Measurements from ENCODE around the gene KIF26A.

The KIF26A gene

DNA sequence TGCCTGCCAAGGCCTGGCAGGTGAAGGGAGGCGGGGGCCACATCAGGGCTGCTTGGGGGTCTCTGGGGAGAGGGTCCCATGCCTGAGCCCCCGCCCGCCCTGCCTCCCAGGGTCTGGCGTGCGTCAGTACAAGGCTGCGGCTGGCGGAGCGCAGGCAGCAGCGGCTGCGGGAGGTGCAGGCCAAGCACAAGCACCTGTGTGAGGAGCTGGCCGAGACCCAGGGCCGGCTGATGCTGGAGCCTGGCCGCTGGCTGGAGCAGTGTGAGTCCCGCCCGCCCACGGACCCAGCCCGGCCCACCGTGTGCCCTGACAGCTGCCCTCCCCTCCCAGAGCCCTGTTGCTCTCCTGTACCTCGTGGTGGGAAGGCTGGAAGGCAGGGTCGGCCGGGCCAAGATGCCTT, 40.7 kb downstream of the KIF26A start:
- no peak for DNase-seq (ENCODE audit: low spot score)

DNA sequence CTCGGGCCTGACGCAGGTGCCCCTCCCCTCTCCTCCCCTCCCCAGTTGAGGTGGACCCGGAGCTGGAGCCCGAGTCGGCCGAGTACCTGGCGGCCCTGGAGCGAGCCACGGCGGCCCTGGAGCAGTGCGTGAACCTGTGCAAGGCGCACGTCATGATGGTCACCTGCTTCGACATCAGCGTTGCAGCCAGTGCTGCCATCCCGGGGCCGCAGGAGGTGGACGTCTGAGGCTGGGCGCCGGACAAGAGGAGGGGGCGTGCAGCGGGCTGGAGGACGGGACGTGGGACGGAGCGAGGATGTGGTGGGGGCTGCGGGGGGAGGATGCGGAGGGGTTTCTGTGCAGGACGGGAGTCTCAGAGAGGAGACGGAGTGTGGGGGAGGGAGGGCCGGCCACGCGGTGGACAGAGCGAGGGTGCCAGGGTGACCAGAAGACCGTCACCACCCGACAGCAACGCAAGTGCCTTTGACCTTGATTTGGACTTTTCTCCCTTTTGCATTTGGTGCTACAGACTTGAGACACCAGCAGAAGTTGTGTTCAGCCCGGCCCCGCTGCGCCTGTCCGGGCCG, 41.3 kb downstream of the KIF26A start:
- DNase-seq (ENCODE audit: low spot score): no peak

GRCh38 chr14:104180561-104181165, 42.3 kb downstream of the KIF26A start:
- no peak for DNase-seq (ENCODE audit: low spot score)

GRCh38 chr14:104181761-104182530, 43.6 kb downstream of the KIF26A start:
- DNase-seq (ENCODE audit: low spot score): no peak

DNA sequence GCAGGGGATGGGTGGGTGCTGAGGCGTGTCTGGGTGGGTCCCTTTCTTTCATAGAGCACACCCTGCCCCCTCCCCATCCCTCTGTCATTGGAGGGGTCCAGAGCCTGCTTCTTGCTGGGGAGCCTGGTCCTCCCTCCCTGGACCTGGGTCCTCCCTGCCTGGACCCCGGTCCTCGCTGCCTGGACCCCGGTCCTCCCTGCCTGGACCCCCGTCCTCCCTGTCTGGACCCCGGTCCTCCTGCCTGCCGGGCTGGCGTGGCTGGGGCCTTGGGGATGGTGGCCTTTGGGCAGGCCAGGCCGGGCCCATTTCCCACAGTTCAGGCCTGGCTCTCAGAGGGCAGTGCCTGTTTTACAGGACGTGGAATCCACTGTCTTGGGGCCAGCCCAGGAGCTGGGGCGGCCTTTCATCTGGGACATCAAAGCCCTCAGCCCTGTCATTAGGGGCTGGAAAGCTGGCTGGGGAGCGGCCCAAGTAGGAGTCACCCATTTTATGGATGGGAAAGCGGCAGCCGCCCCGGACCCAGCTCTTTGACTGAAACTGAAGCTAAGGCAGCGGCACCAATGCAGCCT, 44.6 kb downstream of the KIF26A start:
- no peak for DNase-seq (ENCODE audit: low spot score)

- no peak for DNase-seq (ENCODE audit: low spot score)
These were observed 45.4 kb downstream of the KIF26A start for GRCh38 chr14:104183796-104184195.

DNA sequence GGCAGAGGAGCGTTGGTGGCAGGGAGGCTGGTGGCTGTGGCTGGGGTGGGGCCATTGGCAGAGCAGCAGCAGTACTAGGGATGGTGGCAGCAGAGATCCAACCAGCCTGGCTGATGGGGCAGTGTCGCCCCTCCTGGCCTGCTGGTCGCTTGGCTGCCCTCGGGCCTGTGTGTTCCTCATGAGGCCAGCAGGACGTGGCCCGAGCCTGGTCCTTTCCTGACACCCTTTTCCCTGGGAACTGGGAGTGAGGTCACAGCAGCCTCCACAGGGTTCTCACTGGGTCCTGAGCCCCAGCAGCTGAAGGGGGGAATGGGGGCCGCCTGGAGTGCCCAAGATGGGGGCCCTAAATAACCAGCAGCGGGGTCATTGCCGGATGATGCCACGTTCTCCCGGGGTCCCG, 46.1 kb downstream of the KIF26A start:
- DNase-seq (ENCODE audit: low spot score): no peak

DNA sequence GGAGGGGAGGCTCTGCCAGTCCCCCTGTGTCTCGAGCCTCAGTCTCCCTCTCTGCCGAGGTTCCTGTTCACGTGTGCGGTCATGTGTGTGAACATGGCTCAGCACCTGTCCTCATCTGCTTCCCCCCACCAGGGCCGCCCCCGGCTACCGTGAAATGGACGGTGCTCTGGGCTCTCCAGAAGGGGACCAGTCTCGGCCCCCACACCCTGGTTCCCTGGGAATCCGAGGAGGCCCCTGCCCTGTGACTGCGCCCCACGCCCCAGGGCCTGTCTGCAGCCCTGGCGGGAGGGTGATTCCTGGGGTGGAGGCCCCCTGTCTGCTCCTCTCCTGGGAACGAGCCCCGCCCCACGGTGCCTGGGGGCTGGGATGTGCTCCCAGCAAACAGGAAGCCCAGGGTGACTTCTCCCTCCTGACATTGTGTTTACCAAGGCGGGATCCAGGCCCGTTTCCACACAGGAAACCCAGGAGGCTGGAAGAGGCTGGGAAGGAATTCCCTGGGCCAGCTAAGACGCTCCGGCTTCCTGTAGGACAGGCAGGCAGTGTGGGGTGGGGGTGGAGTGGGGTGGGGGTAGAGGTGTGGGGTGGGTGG, 46.6 kb downstream of the KIF26A start:
- DNase-seq (ENCODE audit: low spot score): no peak

DNA sequence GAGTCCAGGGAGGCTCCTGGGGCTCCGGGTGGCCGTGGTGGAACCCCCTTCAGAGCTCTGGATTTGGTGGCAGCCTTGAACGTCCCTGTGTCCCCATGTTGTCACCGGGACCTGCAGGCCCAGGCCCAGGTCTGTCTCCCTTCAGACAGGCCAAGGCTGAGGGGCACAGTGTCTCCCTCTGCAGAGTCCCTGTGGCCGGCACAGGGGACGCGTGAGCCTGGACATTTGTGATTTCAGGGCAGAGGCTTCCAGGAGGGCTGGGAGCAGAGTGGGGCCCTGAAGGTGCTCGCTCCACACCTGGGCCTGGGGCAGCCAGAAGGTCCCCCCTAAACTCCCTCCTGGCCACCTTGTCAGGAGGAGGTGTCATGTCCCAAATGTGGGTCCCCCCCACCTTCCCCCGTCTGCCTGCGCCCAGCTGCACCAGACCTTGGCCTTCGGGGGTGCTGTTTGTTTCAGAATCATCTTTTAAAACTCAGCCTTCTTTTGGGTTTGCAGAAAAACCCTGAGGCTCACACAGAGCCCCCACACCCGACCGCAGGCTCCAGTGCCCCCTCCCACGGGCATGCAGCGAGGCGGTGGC, 47.6 kb downstream of the KIF26A start:
- no peak for DNase-seq (ENCODE audit: low spot score)

DNA sequence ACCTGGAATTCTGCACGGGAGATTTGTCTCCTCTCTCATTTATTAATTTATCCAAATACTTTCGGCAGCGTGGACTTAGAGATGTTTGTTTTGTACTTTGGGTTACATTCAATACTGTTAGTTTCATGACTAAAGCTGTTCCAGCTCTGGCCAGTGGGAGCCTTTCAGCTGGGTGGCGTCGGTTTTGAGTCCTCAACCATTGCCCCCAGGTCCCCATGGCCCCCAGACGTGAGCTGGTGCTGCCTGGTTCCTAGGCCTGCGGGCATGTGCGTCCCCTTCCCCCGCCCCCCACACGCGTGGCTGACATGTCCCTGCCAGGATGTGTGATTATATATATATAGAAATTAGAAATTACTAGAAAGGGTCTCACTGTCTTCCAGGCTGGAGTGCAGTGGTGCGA, 48.2 kb downstream of the KIF26A start:
- no peak for DNase-seq (ENCODE audit: low spot score)

- no peak for DNase-seq (ENCODE audit: low spot score)
These were observed 48.9 kb downstream of the KIF26A start for GRCh38 chr14:104187121-104187889.

- no peak for DNase-seq (ENCODE audit: low spot score)
These were observed 49.7 kb downstream of the KIF26A start for GRCh38 chr14:104187931-104188726.

DNA sequence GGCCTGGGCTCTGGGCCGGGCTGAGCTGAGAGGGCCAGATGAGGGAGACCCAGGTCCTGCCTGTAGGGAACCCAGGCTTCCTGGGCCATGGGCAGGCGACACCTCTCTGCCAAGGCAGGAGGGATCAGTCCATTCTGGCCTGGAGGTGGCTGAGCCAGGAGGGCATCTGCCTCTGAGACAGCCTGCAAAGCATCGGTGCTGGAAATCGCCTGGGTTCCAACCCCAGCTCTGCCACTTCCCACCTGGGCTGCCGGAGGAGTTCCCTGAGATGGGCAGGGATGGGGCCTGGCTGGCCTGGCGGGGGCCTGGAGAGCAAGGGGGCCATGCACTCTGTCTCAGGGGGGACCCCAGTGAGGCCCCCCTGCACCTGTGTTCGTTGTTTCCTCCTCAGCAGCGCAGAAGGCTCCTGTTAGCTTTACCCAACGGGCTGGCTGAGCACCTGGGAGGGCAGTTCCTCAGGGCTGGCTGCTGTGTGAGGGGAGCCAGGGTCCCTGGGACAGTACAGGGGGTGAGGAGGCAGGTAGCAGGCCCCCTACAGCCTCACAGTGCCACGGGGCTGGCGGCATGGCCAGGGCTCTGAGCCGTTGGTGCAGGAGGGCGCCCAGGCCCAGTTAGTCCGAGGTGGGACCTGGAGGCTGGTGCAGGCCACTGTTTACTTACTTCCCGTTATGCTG, 50.5 kb downstream of the KIF26A start:
- no peak for DNase-seq (ENCODE audit: low spot score)

DNA sequence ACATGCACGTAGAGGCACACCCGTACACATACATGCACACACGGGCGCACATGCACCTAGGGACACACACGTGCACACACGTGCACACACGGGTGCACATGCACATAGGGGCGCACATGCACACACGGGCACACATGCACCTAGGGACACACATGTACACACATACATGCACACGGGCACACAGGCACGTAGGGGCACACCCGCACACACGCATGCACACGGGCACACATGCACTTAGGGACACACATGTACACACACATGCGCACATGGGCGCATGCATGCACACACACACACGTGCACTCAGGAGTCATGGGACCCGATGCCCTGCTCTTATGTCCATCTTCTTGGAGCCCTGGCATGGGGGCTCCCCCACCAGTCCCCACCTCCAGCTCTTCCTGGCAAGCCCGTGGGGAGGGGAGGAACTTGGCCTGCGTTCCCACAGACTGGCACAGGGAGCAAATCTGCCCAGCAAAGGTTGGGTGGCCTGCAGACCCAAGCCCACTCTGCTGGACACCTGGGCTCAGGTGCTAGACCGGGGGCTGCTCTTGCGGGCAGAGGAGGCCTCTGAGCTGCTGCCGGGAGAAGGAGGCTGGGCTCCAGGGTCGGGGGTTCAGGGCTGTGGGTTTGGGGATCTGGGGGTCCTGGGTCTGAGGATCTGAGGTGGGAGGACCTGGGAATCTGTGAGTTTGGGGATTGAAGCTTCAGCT, 51.4 kb downstream of the KIF26A start:
- DNase-seq (ENCODE audit: low spot score): no peak

- no peak for DNase-seq (ENCODE audit: low spot score)
These were observed 52.1 kb downstream of the KIF26A start for GRCh38 chr14:104190396-104191000.

DNA sequence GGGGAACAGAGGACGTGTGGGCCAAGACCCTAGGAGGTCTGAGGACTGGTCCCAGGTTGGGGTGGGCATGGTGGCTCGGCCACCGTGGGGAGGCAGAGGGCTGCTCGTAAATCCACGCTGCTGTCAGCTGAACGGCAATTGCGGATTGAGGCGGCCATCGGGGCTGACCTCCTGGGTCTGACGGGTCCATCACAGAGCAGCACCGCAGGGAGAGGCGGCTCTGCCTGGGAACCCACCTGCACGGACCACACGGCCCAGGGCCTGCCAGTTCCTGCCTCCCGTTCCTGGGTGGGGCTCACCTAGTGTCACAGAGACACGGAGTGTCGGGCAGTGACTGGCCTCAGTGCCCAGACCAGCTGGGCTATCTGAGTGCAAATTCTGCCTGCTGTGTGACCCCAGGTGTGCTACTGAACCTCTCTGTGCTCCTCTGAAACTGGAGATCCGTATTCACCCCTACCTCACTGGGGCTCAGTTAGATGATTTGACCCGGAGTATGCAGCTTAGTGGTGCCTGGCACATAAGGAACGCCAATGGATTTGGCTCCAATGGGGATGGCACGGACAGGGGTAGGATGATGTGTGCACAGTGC, 53.1 kb downstream of the KIF26A start:
- no peak for DNase-seq (ENCODE audit: low spot score)

DNA sequence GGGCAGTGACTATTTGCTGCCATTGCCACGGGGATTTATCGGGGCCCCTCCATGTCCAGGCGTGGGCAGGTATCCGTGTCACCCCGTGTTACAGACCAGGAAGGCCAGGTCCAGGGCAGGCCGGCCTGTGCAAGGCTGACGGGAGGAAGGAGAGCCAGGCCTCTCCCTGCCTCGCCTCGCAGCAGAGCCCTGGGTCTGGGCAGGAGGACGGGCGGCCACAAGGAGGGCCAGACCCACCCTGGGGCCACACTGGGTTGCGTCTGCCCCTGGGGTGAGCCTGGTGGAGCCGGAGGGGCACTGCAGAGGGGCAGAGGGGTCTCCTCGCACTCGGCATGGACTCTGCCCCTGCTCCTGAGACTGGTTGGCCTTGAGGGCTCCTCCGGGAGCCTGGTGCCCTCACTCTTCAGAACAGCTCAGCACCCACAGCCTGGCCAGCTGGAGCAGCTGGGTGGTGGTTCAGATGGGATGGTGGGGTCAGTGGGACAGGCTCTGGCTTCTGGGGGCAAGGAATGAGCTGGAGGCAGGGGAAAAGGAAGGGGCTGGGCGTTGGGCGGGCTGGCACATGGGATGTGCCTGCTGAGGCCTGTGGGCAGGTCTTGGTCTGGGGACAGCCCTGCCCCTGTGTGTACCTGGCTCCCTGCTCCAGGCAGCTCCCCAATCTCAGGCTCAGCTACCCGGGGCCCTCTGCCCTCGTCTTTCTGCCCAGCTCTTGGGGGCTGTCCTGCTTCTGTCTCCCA, 53.9 kb downstream of the KIF26A start:
- no peak for DNase-seq (ENCODE audit: low spot score)

DNA sequence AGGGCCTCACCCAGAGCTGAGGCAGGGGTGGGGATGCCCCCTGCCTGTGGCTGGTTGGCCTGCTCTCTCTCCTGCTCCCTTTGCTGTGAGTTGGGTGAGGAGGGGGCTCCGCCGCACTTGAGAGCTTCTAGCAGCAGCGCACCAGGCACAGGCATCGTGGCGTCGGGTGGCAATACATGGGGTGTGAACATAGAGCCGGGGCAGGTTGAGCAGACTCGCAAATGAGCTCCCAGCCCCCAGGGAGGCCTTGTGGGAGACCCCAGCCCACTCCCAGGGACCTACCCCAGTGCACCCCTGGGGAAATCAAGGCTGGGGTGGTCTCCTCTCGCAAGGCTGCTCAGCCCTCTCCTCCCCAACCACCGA, 54.5 kb downstream of the KIF26A start:
- no peak for DNase-seq (ENCODE audit: low spot score)

Data from globus pallidus (tissue), 1 donor.